Ascending aorta (tissue), 2 donors: ENCODE measurements around the gene ENTPD2. TPM values are rescaled to one million over a fixed set of nuclear protein-coding genes. Genes with fewer than 3 reads are reported as not detected.
"Not testable (repeated sequence)": the region's sequence is repeated elsewhere in the genome, so short reads cannot be mapped to it uniquely, and the experiment has no call there.

Experiments used
- DNase-seq, 2 donors: peaks; one replicate each; pipeline ENCODE4 v3.0.0-alpha.2; 2019; ENCODE audit warnings: low spot score in 2 of 2
- H3K27ac ChIP-seq, 2 donors: fragments of 200-600 bp; sonication (generic); one replicate each; pipeline ENCODE4 v1.5.1; 2016 to 2017; ENCODE audit warnings: mild to moderate bottlenecking in 1 of 2
- H3K27me3 ChIP-seq: fragments of 200-600 bp; sonication (generic); one replicate; pipeline ENCODE4 v1.5.1; 2017
- H3K36me3 ChIP-seq, 2 donors: fragments of 200-600 bp; sonication (generic); one replicate each; pipeline ENCODE4 v1.5.1; 2016
- H3K4me1 ChIP-seq, 2 donors: fragments of 200-600 bp; sonication (generic); one replicate each; pipeline ENCODE4 v1.5.1; 2016 to 2017; ENCODE audit warnings: mild to moderate bottlenecking in 1 of 2
- H3K4me3 ChIP-seq, 2 donors: fragments of 200-600 bp; sonication (generic); one replicate each; pipeline ENCODE4 v1.5.1; 2016 to 2017; ENCODE audit warnings: mild to moderate bottlenecking in 1 of 2
- H3K9me3 ChIP-seq, 2 donors: fragments of 200-600 bp; sonication (generic); one replicate each; pipeline ENCODE4 v1.5.1; 2016
- CTCF ChIP-seq, 3 experiments: fragments of 200-600 bp in 2 of 3; fragments of 450-650 bp in 1 of 3; sonication (generic) in 2 of 3; IDR thresholded peaks; one replicate each; pipeline ENCODE4 v1.5.1; 2016 to 2019; ENCODE audit warnings: antibody characterized with exemption in 3 of 3, mild to moderate bottlenecking in 1 of 3, moderate library complexity in 1 of 3
- intact Hi-C: fragments of 100-400 bp; cut with DNase I; formaldehyde crosslinking; loops from one replicate; pipeline ENCODE4 v1.15.1; 2023
- total RNA-seq: library from RNA; depleted of rRNA; stranded (reverse); fragments of >200 nt; gene quantifications from one replicate; pipeline ENCODE4 v1.1.0, GENCODE V29; 2016

Gene ENTPD2
- total RNA-seq, 1 donor from 2014 or later: not detected

- no peak for DNase-seq
- Histone ChIP-seq H3K27ac (no peak overlapping the region), H3K36me3 (no peaks in the 10 kb centered on the region), H3K4me1 (peaks cover 0 to 3% of the 10 kb centered on the region in 2 donors), H3K4me3 (no peak overlapping the region), H3K27me3 (peaks cover 3% of the 10 kb centered on the region), H3K9me3 (no peaks in the 10 kb centered on the region)
- intact Hi-C loops: loop anchor here (2.0 kb wide), 1 partner anchor 17 kb away; the partner anchor contains the start of gene NPDC1
- no peak for TF ChIP-seq CTCF (IDR thresholded peaks at IDR 0.05)
These were observed 9.6 kb upstream of the ENTPD2 start for GRCh38 chr9:137063311-137064026.

GRCh38 chr9:137062798-137063197, 8.9 kb upstream of the ENTPD2 start:
- H3K27me3 ChIP-seq, H3K4me1 ChIP-seq, H3K36me3 ChIP-seq, H3K4me3 ChIP-seq, intact Hi-C loops, DNase-seq, H3K9me3 ChIP-seq, H3K27ac ChIP-seq: not testable (repeated sequence)

- Histone ChIP-seq H3K9me3 (no peaks in the 10 kb centered on the region), H3K36me3 (no peaks in the 10 kb centered on the region), H3K4me3 (no peak overlapping the region), H3K4me1 (peaks cover 0 to 3% of the 10 kb centered on the region in 2 donors), H3K27me3 (no peaks in the 10 kb centered on the region), H3K27ac (no peak overlapping the region)
- DNase-seq: no peak
- TF ChIP-seq CTCF (IDR thresholded peaks at IDR 0.05): no peak
- intact Hi-C loops: no loop called here
These were observed 8.5 kb upstream of the ENTPD2 start for GRCh38 chr9:137062384-137062783.

- DNase-seq: no peak
- H3K9me3 ChIP-seq: no peaks in the 10 kb centered on the region
- intact Hi-C loops: no loop called here
- no peak overlapping the region for H3K4me3 ChIP-seq
- H3K4me1 ChIP-seq: peaks cover 5 to 10% of the 10 kb centered on the region in 2 donors
- no peak for TF ChIP-seq CTCF (IDR thresholded peaks at IDR 0.05)
- H3K36me3 ChIP-seq: no peaks in the 10 kb centered on the region
- no peak overlapping the region for H3K27ac ChIP-seq
- H3K27me3 ChIP-seq: peaks cover 2% of the 10 kb centered on the region
These were observed 4.8 kb upstream of the ENTPD2 start for GRCh38 chr9:137058521-137059234.

- no peak overlapping the region for H3K27ac ChIP-seq
- H3K4me1 ChIP-seq: peaks cover 5 to 16% of the 10 kb centered on the region in 2 donors
These were observed 3.7 kb upstream of the ENTPD2 start for GRCh38 chr9:137057545-137057944.

More at GRCh38 chr9:137057545-137057944, 3.7 kb upstream of the ENTPD2 start:
- no peak for DNase-seq
- H3K4me3 ChIP-seq: no peak overlapping the region
- H3K9me3 ChIP-seq: no peaks in the 10 kb centered on the region
- no peaks in the 10 kb centered on the region for H3K36me3 ChIP-seq
- peaks cover 13% of the 10 kb centered on the region for H3K27me3 ChIP-seq
- intact Hi-C loops: no loop called here
- no peak for TF ChIP-seq CTCF (IDR thresholded peaks at IDR 0.05)
